ENCODE data around the gene PWP1. TPM values are rescaled to one million over a fixed set of nuclear protein-coding genes. Genes with fewer than 3 reads are reported as not detected.

The PWP1 gene
- polyA plus RNA-seq, 1 donor (not counting 4 experiments of a cell fraction or from before 2014, with no cell fraction given): 137 TPM

DNA sequence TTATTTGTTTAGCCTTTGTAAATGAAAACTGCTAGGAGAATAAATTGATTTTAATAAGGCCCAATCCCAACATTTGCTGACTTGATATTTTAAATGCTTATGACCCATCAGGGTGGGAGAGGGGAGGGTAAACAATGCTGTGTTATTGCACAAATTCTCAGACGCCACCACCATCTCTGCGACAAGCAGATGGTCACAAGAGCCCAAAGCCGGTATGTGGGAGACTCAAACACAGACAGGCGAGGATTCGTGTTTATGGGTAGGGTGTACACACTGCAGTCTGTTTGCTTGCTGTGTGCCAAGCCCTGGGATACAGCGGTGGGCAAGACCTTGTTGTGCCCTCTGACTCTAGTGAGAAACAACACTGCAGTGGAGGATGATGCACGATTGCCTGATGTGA, 39.2 kb upstream of the PWP1 start:
- Histone ChIP-seq H3K4me3 (ENCODE audit: control insufficient read depth in 2 of 3, extremely low read depth in 1 of 3, insufficient read depth in 2 of 3, low read depth in 1 of 3, low read length in 3 of 3) (no peak overlapping the region), H3K4me1 (ENCODE audit: control insufficient read depth, extremely low read depth, insufficient read depth, low read length) (no peaks in the 10 kb centered on the region), H2AFZ (ENCODE audit: control insufficient read depth, low read length) (no peak overlapping the region), H3K79me2 (ENCODE audit: control insufficient read depth, insufficient read depth, low read length) (no peaks in the 10 kb centered on the region), H3K9me3 (ENCODE audit: control insufficient read depth, low read depth, low read length) (no peaks in the 10 kb centered on the region), H3K27me3 (ENCODE audit: control insufficient read depth, extremely low read depth, insufficient read depth, low read length) (no peaks in the 10 kb centered on the region), H3K4me2 (ENCODE audit: control insufficient read depth, extremely low read depth, insufficient read depth, low read depth, low read length) (no peak overlapping the region), H3K36me3 (ENCODE audit: control insufficient read depth in 2 of 2, extremely low read depth in 1 of 2, insufficient read depth in 2 of 2, low read length in 2 of 2) (no peaks in the 10 kb centered on the region), H3K9ac (ENCODE audit: control insufficient read depth, extremely low read depth, insufficient read depth, low read length) (no peak overlapping the region), H4K20me1 (ENCODE audit: control insufficient read depth, extremely low read depth, insufficient read depth, low read length) (no peaks in the 10 kb centered on the region), H3K9me1 (ENCODE audit: control insufficient read depth, extremely low read depth, insufficient read depth, low read length) (no peaks in the 10 kb centered on the region), H3K27ac (ENCODE audit: control insufficient read depth, insufficient read depth, low read length) (no peak overlapping the region)
- no peak for DNase-seq (ENCODE audit: low read depth, low spot score)
- no peak for FAIRE-seq
- dilution Hi-C loops (cut with MboI; ENCODE audit: extremely low pct_ligation_motif_present, low sequenced_read_pairs): no loop called here
- TF ChIP-seq EZH2 (IDR thresholded peaks at IDR 0.05; ENCODE audit: low read length): no peak
- TF ChIP-seq, protein P1, sequence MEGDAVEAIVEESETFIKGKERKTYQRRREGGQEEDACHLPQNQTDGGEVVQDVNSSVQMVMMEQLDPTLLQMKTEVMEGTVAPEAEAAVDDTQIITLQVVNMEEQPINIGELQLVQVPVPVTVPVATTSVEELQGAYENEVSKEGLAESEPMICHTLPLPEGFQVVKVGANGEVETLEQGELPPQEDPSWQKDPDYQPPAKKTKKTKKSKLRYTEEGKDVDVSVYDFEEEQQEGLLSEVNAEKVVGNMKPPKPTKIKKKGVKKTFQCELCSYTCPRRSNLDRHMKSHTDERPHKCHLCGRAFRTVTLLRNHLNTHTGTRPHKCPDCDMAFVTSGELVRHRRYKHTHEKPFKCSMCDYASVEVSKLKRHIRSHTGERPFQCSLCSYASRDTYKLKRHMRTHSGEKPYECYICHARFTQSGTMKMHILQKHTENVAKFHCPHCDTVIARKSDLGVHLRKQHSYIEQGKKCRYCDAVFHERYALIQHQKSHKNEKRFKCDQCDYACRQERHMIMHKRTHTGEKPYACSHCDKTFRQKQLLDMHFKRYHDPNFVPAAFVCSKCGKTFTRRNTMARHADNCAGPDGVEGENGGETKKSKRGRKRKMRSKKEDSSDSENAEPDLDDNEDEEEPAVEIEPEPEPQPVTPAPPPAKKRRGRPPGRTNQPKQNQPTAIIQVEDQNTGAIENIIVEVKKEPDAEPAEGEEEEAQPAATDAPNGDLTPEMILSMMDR (optimal IDR thresholded peaks at IDR 0.05 in 1 of 3, IDR thresholded peaks at IDR 0.05 in 1 of 3, conservative IDR thresholded peaks at IDR 0.05 in 1 of 3; ENCODE audit: extremely low read depth in 1 of 3, insufficient read depth in 2 of 3, low read length in 3 of 3): no peak

DNA sequence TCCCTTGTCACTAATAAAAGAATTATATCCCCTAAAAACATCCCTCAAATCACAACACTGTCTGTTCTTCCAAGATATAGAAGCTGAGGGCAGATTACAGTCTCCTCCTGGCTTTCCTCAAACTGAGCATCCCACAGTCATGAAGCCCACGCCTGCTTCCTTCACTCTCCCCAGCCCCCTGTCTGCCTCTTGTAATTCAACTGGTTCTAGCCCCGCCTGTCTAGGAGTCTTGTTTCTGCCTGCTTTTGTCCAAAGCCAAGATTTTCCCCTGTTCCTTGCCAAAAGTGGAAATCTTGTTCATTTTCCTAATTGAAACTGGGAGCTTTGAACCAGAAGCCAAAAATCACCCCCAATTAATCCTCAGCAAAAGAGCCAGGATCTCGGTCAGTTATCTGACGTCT, 35.9 kb upstream of the PWP1 start:
- dilution Hi-C loops (cut with MboI; ENCODE audit: extremely low pct_ligation_motif_present, low sequenced_read_pairs): no loop called here
- H3K9me3 ChIP-seq (ENCODE audit: control insufficient read depth, low read depth, low read length): no peaks in the 10 kb centered on the region
- FAIRE-seq: no peak
- H3K79me2 ChIP-seq (ENCODE audit: control insufficient read depth, insufficient read depth, low read length): no peaks in the 10 kb centered on the region
- no peak overlapping the region for H2AFZ ChIP-seq (ENCODE audit: control insufficient read depth, low read length)
- TF ChIP-seq, protein P1 (optimal IDR thresholded peaks at IDR 0.05 in 1 of 3, IDR thresholded peaks at IDR 0.05 in 1 of 3, conservative IDR thresholded peaks at IDR 0.05 in 1 of 3; ENCODE audit: extremely low read depth in 1 of 3, insufficient read depth in 2 of 3, low read length in 3 of 3): no peak
- TF ChIP-seq EZH2 (IDR thresholded peaks at IDR 0.05; ENCODE audit: low read length): no peak
- H3K27ac ChIP-seq (ENCODE audit: control insufficient read depth, insufficient read depth, low read length): no peak overlapping the region
- H3K9ac ChIP-seq (ENCODE audit: control insufficient read depth, extremely low read depth, insufficient read depth, low read length): no peak overlapping the region
- no peaks in the 10 kb centered on the region for H3K4me1 ChIP-seq (ENCODE audit: control insufficient read depth, extremely low read depth, insufficient read depth, low read length)
- H3K9me1 ChIP-seq (ENCODE audit: control insufficient read depth, extremely low read depth, insufficient read depth, low read length): no peaks in the 10 kb centered on the region
- no peaks in the 10 kb centered on the region for H3K36me3 ChIP-seq (ENCODE audit: control insufficient read depth in 2 of 2, extremely low read depth in 1 of 2, insufficient read depth in 2 of 2, low read length in 2 of 2)
- no peaks in the 10 kb centered on the region for H3K27me3 ChIP-seq (ENCODE audit: control insufficient read depth, extremely low read depth, insufficient read depth, low read length)
- H3K4me3 ChIP-seq (ENCODE audit: control insufficient read depth in 2 of 3, extremely low read depth in 1 of 3, insufficient read depth in 2 of 3, low read depth in 1 of 3, low read length in 3 of 3): no peak overlapping the region
- H4K20me1 ChIP-seq (ENCODE audit: control insufficient read depth, extremely low read depth, insufficient read depth, low read length): no peaks in the 10 kb centered on the region
- no peak overlapping the region for H3K4me2 ChIP-seq (ENCODE audit: control insufficient read depth, extremely low read depth, insufficient read depth, low read depth, low read length)
- no peak for DNase-seq (ENCODE audit: low read depth, low spot score)

All from keratinocyte (primary cell).